ENCODE results near the gene FAM43B. TPM values are rescaled to one million over a fixed set of nuclear protein-coding genes. Genes with fewer than 3 reads are reported as not detected.

The FAM43B gene
- total and polyA plus RNA-seq, 2 donors from 2014 or later = 1.7 to 2.5 TPM

DNA sequence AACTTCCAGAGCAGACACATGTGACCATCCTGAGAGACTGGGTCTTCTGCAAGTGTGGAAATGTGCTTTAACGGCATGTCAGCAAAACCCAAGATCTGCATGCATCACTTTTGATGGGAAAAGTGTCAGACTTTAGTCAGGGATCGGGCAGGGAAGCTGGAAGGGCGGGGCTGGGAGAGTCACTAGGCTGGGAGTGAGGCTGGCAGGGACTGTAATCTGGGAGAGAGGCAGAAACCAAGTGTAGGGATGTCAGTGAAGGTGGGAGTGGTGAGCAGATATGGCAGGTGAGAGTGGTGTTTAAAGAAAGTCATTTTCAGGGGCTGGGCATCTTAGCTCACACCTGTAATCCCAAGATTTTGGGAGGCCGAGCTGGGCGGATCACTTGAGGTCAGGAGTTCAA, 47.8 kb downstream of the FAM43B start:
- FAIRE-seq (no peak), DNase-seq (no peak)
- TF ChIP-seq, protein P1, sequence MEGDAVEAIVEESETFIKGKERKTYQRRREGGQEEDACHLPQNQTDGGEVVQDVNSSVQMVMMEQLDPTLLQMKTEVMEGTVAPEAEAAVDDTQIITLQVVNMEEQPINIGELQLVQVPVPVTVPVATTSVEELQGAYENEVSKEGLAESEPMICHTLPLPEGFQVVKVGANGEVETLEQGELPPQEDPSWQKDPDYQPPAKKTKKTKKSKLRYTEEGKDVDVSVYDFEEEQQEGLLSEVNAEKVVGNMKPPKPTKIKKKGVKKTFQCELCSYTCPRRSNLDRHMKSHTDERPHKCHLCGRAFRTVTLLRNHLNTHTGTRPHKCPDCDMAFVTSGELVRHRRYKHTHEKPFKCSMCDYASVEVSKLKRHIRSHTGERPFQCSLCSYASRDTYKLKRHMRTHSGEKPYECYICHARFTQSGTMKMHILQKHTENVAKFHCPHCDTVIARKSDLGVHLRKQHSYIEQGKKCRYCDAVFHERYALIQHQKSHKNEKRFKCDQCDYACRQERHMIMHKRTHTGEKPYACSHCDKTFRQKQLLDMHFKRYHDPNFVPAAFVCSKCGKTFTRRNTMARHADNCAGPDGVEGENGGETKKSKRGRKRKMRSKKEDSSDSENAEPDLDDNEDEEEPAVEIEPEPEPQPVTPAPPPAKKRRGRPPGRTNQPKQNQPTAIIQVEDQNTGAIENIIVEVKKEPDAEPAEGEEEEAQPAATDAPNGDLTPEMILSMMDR (IDR thresholded peaks at IDR 0.05; ENCODE audit: borderline replicate concordance, extremely low read depth, insufficient read depth) = no peak
- Histone ChIP-seq H3K27ac (ENCODE audit: low read depth in 2 of 2, low read length in 2 of 2) (no peak overlapping the region), H3K27me3 (ENCODE audit: control insufficient read depth, insufficient read depth, low read length) (no peaks in the 10 kb centered on the region), H3K9ac (ENCODE audit: low read length in 3 of 3) (no peak overlapping the region), H3K36me3 (ENCODE audit: control insufficient read depth in 2 of 3, insufficient read depth in 3 of 3, low read length in 3 of 3) (no peaks in the 10 kb centered on the region), H3K4me1 (ENCODE audit: control insufficient read depth in 2 of 3, insufficient read depth in 2 of 3, low read depth in 1 of 3, low read length in 3 of 3) (peaks cover 0 to 2% (median 0%) of the 10 kb centered on the region in 3 donors), H3K4me3 (ENCODE audit: low read length in 3 of 3) (no peak overlapping the region), H3K9me3 (ENCODE audit: control insufficient read depth in 2 of 3, insufficient read depth in 1 of 3, low read length in 3 of 3) (no peaks in the 10 kb centered on the region)
- intact Hi-C loops (cut with DNase I) = no loop called here

DNA sequence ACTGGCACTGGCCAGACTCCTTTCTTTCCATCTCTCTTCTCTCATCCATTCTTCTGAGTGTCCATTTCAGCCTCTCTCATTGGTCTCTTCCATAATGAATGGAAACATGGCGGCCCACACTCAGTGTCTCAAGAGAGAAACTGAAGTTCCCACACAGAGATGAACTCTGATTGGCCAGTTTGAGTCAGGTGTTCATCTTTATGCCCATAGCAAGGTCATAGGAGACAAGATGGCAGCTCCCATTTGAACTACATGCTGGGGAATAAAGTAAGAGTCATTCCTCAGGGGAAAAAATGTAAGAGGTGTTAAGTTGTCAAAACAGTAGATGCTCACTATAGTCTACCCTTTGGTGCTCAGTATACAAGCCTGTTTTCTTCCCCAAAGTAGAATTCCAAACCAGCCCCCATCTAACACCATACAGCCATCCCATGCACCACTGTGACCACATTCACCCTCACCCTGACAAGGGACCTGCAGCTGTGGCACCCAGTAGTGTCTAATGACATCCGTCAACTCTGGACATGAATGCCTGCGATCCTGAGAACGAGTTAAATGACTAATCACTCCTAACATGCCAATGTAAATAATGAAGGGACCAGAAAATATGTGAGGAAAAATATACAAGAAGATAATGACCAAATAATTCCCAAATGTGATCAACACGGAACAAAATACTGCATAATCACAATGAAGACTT, 48.9 kb downstream of the FAM43B start:
- H3K27me3 ChIP-seq (ENCODE audit: control insufficient read depth, insufficient read depth, low read length) = no peaks in the 10 kb centered on the region
- intact Hi-C loops (cut with DNase I) = no loop called here
- H3K36me3 ChIP-seq (ENCODE audit: control insufficient read depth in 2 of 3, insufficient read depth in 3 of 3, low read length in 3 of 3) = no peaks in the 10 kb centered on the region
- peaks cover 0 to 2% (median 0%) of the 10 kb centered on the region in 3 donors for H3K4me1 ChIP-seq (ENCODE audit: control insufficient read depth in 2 of 3, insufficient read depth in 2 of 3, low read depth in 1 of 3, low read length in 3 of 3)
- FAIRE-seq (no peak), DNase-seq (no peak)
- no peaks in the 10 kb centered on the region for H3K9me3 ChIP-seq (ENCODE audit: control insufficient read depth in 2 of 3, insufficient read depth in 1 of 3, low read length in 3 of 3)
- H3K27ac ChIP-seq (ENCODE audit: low read depth in 2 of 2, low read length in 2 of 2) = no peak overlapping the region
- no peak overlapping the region for H3K9ac ChIP-seq (ENCODE audit: low read length in 3 of 3)
- TF ChIP-seq, protein P1 (IDR thresholded peaks at IDR 0.05; ENCODE audit: borderline replicate concordance, extremely low read depth, insufficient read depth) = no peak
- no peak overlapping the region for H3K4me3 ChIP-seq (ENCODE audit: low read length in 3 of 3)

DNA sequence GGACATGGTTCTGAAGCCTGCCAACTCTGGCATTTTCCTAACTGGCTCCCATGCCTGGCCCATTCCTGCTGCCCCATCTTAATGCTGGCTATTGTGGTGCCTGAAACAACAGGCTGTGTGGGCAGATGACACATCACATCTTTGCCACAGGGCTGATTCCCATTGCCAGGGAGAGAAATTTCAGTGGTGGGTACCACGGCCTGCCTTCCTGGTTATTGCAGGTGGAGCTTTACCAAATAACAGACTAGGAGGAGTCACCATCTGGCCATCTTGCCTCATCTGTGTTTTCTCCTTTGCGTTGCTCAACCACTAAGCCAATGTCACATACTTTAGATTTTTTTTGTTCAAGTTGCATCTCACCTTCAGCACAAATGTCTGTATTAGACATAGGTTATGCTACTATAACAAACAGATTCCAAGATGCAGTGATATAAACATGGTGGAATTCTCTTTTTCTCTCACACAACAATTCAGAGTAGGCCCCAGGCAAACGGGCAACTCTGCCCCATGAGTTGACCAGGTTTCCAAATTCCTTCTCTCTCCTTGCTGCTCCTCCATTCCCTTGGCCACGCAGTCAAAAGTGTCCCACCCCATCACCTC, 50.6 kb downstream of the FAM43B start:
- no peak for FAIRE-seq
- intact Hi-C loops (cut with DNase I) = no loop called here
- no peaks in the 10 kb centered on the region for H3K36me3 ChIP-seq (ENCODE audit: control insufficient read depth in 2 of 3, insufficient read depth in 3 of 3, low read length in 3 of 3)
- TF ChIP-seq, protein P1 (IDR thresholded peaks at IDR 0.05; ENCODE audit: borderline replicate concordance, extremely low read depth, insufficient read depth) = no peak
- no peak overlapping the region for H3K27ac ChIP-seq (ENCODE audit: low read depth in 2 of 2, low read length in 2 of 2)
- H3K9ac ChIP-seq (ENCODE audit: low read length in 3 of 3) = no peak overlapping the region
- H3K4me1 ChIP-seq (ENCODE audit: control insufficient read depth in 2 of 3, insufficient read depth in 2 of 3, low read depth in 1 of 3, low read length in 3 of 3) = no peaks in the 10 kb centered on the region
- H3K27me3 ChIP-seq (ENCODE audit: control insufficient read depth, insufficient read depth, low read length) = no peaks in the 10 kb centered on the region
- H3K9me3 ChIP-seq (ENCODE audit: control insufficient read depth in 2 of 3, insufficient read depth in 1 of 3, low read length in 3 of 3) = no peaks in the 10 kb centered on the region
- DNase-seq = no peak
- no peak overlapping the region for H3K4me3 ChIP-seq (ENCODE audit: low read length in 3 of 3)
